ENCODE measurements around the gene WDHD1.

- TF ChIP-seq EZH2phosphoT487 (IDR thresholded peaks at IDR 0.05; ENCODE audit: insufficient read depth, low read depth), result no peak
- no peak for TF ChIP-seq EZH2 (IDR thresholded peaks at IDR 0.05; ENCODE audit: insufficient read depth, poor library complexity, severe bottlenecking)
Measured at GRCh38 chr14:54922598-54922997, 104.3 kb downstream of the WDHD1 start.

All from GM23248 (cell line).